ENCODE data around the gene DDX1. TPM values are rescaled to one million over a fixed set of nuclear protein-coding genes. Genes with fewer than 3 reads are reported as not detected.

The DDX1 gene
- total RNA-seq, 3 donors from 2014 or later, result 70.7 to 96.7 (median 72.4) TPM

DNA sequence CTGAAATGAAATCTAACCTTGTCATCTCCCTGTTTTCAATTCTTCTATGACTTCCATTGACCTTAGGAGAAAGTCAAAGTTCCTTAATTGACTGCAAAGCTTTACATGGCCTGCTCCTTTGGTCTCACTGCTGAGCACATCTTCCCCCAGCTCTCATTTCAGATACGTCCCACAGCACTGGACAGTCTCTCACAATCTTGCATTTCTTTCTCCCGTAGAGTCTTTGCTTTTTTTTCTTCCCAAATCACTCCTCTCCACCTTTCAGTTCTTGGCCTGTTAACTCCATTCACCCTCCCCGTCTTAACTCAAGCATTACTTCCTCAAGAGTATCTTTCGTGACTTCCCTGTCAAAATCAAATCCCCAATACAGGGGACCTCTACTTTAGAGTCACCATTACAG, 67.2 kb downstream of the DDX1 start:
- no peaks in the 10 kb centered on the region for H3K36me3 ChIP-seq (ENCODE audit: low read depth)
- intact Hi-C loops (cut with DNase I, micrococcal nuclease), result no loop called here
- TF ChIP-seq, protein P1, sequence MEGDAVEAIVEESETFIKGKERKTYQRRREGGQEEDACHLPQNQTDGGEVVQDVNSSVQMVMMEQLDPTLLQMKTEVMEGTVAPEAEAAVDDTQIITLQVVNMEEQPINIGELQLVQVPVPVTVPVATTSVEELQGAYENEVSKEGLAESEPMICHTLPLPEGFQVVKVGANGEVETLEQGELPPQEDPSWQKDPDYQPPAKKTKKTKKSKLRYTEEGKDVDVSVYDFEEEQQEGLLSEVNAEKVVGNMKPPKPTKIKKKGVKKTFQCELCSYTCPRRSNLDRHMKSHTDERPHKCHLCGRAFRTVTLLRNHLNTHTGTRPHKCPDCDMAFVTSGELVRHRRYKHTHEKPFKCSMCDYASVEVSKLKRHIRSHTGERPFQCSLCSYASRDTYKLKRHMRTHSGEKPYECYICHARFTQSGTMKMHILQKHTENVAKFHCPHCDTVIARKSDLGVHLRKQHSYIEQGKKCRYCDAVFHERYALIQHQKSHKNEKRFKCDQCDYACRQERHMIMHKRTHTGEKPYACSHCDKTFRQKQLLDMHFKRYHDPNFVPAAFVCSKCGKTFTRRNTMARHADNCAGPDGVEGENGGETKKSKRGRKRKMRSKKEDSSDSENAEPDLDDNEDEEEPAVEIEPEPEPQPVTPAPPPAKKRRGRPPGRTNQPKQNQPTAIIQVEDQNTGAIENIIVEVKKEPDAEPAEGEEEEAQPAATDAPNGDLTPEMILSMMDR (IDR thresholded peaks at IDR 0.05), result no peak
- ATAC-seq (no peak), DNase-seq (no peak)
- H3K4me3 ChIP-seq, result no peak overlapping the region
- no peaks in the 10 kb centered on the region for H3K9me3 ChIP-seq
- H3K4me1 ChIP-seq (ENCODE audit: low read depth), result no peaks in the 10 kb centered on the region

GRCh38 chr2:15660491-15661294, 69.0 kb downstream of the DDX1 start:
- intact Hi-C loops (cut with DNase I, micrococcal nuclease), result no loop called here
- Histone ChIP-seq H3K4me3 (no peak overlapping the region), H3K4me1 (ENCODE audit: low read depth) (no peaks in the 10 kb centered on the region), H3K9me3 (no peaks in the 10 kb centered on the region), H3K36me3 (ENCODE audit: low read depth) (no peaks in the 10 kb centered on the region)
- ATAC-seq, result no peak
- TF ChIP-seq, protein P1 (IDR thresholded peaks at IDR 0.05), result no peak
- no peak for DNase-seq

DNA sequence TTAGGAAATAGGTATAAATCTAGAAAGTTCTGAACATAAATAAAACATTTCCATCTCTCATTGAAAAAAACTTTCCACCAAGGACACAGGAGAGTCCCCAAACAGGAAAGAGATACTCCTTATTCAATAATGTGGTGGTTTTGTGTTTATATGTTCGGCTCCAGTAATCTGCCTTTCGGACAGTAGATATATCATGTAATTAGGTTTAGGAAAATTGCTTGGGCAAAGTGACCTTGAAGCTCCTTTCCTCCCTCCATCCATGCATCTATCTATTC, 69.6 kb downstream of the DDX1 start:
- intact Hi-C loops (cut with DNase I, micrococcal nuclease), result no loop called here
- Histone ChIP-seq H3K9me3 (no peaks in the 10 kb centered on the region), H3K36me3 (ENCODE audit: low read depth) (no peaks in the 10 kb centered on the region), H3K4me1 (ENCODE audit: low read depth) (no peaks in the 10 kb centered on the region), H3K4me3 (no peak overlapping the region)
- DNase-seq, result no peak
- TF ChIP-seq, protein P1 (IDR thresholded peaks at IDR 0.05), result no peak
- ATAC-seq, result no peak

GRCh38 chr2:15662026-15662425, 70.4 kb downstream of the DDX1 start:
- intact Hi-C loops (cut with DNase I, micrococcal nuclease), result no loop called here

GRCh38 chr2:15662579-15662978, 70.9 kb downstream of the DDX1 start:
- ATAC-seq, result no peak
- Histone ChIP-seq H3K4me3 (no peak overlapping the region), H3K9me3 (no peaks in the 10 kb centered on the region), H3K36me3 (ENCODE audit: low read depth) (no peaks in the 10 kb centered on the region), H3K4me1 (ENCODE audit: low read depth) (no peaks in the 10 kb centered on the region)
- TF ChIP-seq, protein P1 (IDR thresholded peaks at IDR 0.05), result no peak
- intact Hi-C loops (cut with DNase I, micrococcal nuclease), result no loop called here
- DNase-seq, result no peak

More at GRCh38 chr2:15662026-15662425, 70.4 kb downstream of the DDX1 start:
- no peak for ATAC-seq
- TF ChIP-seq, protein P1 (IDR thresholded peaks at IDR 0.05), result no peak
- no peak overlapping the region for H3K4me3 ChIP-seq
- no peaks in the 10 kb centered on the region for H3K36me3 ChIP-seq (ENCODE audit: low read depth)
- H3K4me1 ChIP-seq (ENCODE audit: low read depth), result no peaks in the 10 kb centered on the region
- no peak for DNase-seq
- H3K9me3 ChIP-seq, result no peaks in the 10 kb centered on the region

Data from mucosa of descending colon (tissue), 3 donors.